GM19395 (cell line): Measurements from ENCODE around the gene EPHB6.
A peak's percentile ranks its signal among the peaks of the same experiment; 100 is the strongest.

Source experiments
- ATAC-seq: cut with Tn5 transposase; IDR thresholded peaks from one replicate; pipeline ENCODE4 v1.9.1; 2021; ENCODE audit warnings: mild to moderate bottlenecking, moderate library complexity; ENCODE audit not compliant: unreplicated experiment

Gene EPHB6

DNA sequence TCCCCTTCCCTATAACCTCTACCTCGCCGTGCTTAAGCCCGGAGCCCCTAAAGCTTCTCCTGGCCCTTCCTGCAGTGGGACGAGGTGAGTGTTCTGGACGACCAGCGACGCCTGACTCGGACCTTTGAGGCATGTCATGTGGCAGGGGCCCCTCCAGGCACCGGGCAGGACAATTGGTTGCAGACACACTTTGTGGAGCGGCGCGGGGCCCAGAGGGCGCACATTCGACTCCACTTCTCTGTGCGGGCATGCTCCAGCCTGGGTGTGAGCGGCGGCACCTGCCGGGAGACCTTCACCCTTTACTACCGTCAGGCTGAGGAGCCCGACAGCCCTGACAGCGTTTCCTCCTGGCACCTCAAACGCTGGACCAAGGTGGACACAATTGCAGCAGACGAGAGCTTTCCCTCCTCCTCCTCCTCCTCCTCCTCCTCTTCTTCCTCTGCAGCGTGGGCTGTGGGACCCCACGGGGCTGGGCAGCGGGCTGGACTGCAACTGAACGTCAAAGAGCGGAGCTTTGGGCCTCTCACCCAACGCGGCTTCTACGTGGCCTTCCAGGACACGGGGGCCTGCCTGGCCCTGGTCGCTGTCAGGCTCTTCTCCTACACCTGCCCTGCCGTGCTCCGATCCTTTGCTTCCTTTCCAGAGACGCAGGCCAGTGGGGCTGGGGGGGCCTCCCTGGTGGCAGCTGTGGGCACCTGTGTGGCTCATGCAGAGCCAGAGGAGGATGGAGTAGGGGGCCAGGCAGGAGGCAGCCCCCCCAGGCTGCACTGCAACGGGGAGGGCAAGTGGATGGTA, 9.2 kb downstream of the EPHB6 start:
- ATAC-seq, result no peak

DNA sequence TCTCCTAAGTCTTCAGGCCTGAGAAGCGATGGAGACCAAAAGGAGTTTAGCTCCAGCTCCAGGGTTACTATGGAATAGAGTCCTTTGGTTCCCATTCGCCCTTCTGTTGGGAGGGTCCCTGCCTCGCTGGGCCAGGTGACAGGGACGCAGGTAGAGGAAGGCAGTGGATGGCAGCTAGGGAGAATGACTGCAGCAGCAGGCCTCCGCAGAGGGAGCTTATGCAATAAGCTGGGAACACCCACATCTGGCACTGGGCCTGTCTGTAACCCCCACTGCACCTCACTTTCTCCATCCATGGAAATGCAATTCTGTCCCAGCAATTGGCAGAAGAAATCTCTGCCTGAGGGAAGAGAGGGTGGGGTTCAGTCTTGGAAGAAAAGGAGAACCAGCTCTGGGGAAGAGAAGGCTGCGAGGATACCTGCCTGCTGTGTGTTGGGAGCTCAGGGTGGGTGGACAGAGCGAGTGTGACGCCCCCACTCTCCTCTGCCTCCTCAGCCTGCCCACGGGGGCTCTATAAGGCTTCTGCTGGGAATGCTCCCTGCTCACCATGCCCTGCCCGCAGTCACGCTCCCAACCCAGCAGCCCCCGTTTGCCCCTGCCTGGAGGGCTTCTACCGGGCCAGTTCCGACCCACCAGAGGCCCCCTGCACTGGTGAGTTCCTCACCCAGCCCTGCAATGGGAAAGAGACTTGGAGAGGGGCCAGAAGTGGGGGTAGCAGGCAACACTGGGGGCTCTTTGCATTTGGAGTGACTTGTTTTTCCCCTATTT, 10.3 kb downstream of the EPHB6 start:
- no peak for ATAC-seq

DNA sequence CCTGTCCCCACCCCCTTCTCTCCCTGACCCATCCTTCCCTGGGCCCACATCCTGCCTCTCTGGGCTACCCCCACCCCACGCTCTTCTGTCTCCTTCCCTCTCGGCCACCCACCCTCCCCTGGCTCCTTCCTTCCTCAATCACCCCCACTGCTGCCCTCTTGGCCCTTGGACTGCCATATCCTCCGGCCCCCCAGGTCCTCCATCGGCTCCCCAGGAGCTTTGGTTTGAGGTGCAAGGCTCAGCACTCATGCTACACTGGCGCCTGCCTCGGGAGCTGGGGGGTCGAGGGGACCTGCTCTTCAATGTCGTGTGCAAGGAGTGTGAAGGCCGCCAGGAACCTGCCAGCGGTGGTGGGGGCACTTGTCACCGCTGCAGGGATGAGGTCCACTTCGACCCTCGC, 10.9 kb downstream of the EPHB6 start:
- no peak for ATAC-seq

DNA sequence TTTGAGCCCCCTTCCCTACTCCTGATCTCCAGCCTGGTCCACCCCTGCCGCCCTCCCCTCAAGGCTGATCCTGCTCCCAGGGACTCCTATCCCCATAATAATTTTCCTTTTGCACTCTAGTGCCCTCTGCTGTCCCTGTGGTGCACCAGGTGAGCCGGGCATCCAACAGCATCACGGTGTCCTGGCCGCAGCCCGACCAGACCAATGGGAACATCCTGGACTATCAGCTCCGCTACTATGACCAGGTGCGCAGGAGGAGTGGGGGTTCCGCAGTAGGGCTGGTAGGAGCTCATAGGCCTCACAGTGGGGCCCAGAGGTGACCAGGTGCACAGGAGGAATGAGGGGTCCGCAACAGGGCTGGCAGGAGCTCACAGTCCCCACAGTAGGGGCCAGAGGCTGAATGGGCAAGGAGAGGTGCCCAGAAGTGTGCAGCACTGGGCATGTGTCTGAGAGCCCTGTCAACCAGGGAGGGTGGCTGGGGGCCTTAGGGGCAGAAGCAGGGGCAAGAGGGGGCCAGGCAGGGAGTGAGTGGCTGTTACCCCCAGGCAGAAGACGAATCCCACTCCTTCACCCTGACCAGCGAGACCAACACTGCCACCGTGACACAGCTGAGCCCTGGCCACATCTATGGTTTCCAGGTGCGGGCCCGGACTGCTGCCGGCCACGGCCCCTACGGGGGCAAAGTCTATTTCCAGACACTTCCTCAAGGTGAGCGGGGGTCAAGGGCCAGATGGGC, 11.7 kb downstream of the EPHB6 start:
- no peak for ATAC-seq

DNA sequence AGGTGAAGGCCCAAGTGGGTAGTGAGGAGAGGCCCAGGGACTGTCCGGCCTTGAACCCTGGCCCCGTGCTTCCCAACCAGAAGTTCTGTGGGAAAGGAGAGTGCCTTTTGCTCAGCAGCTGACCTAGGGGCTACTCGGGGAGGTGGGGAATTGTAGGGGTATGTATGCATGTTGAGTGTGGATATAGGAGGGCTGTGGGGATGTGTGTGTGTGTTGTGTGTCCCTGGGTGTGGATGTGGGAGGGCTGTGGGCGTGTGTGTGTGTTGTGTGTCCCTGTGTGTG, 12.2 kb downstream of the EPHB6 start:
- ATAC-seq, result no peak

DNA sequence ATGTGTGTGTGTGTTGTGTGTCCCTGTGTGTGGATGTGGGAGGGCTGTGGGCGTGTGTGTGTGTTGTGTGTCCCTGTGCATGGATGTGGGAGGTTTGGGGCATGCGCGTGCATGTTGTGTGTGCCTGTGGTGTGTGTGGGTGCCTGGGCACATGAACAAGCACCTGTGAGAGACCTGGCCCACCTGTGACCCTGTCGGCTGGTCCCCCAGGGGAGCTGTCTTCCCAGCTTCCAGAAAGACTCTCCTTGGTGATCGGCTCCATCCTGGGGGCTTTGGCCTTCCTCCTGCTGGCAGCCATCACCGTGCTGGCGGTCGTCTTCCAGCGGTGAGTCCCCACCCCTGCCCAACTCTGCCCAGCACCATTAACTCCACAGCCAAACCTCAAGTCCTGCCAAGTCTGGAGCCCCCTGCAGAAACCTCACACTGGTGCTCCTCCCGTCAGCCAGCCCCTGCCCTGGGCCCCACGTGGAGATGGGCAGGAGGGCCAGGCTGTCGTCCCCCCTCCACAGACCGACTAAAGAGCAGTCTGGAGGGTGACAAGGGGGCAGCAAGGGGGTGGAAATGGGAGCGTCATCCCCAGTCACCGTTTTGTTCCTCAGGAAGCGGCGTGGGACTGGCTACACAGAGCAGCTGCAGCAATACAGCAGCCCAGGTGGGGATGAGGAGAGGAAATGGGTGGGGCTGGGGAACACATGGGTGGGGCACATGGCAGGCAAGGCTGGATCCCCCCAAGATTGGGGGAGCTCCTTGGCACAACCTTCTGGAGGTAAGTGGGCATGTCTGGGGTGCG, 12.7 kb downstream of the EPHB6 start:
- no peak for ATAC-seq

DNA sequence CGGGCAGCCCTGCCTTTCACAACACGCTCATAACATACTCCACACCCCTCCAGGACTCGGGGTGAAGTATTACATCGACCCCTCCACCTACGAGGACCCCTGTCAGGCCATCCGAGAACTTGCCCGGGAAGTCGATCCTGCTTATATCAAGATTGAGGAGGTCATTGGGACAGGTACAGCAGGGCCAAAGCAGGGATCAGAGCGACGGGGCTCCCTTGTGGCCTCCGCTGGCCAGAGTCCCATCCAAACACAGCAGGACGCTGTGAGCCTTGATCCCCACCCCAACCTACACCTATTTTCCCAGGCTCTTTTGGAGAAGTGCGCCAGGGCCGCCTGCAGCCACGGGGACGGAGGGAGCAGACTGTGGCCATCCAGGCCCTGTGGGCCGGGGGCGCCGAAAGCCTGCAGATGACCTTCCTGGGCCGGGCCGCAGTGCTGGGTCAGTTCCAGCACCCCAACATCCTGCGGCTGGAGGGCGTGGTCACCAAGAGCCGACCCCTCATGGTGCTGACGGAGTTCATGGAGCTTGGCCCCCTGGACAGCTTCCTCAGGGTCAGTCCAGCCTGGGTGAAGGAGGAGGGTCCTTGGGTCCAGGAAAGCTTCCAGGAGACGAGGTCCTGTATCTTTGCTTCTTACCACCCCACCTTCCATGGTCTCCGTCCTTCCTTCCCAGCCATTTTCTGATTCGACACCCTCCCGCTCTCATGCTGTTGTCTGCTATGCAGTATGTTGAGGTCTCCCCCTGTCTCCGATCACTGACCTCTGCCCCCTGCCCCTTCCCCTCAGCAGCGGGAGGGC, 13.5 kb downstream of the EPHB6 start:
- ATAC-seq, result no peak

DNA sequence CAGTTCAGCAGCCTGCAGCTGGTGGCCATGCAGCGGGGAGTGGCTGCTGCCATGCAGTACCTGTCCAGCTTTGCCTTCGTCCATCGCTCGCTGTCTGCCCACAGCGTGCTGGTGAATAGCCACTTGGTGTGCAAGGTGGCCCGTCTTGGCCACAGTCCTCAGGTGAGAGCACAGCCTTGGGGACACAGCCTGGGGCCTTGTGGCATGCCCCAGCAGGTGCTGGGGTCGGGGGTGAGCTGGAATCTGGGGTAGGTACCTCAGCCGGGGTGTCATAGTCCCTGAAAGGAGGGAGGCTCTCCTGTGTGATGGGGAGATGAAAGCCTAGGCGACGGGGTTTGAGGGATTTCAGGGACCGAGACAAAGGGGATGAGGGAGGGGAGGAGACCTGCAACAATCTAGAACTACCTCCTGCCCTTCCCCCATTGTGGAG, 14.1 kb downstream of the EPHB6 start:
- no peak for ATAC-seq

DNA sequence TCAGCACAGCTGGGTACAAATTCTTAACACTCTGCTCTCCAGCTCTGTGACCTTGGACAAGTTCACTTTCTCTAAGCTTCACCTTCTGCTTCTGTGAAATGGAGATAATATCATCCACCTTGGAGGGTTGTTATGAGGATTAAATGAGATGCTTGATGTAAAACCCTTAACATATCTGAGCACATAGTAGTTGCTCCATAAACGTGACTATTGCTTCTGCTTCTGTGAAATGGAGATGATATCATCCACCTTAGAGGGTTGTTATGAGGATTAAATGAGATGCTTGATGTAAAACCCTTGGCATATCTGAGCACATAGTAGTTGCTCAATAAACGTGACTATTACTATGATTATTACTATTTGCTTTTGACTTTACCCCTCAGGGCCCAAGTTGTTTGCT, 14.6 kb downstream of the EPHB6 start:
- no peak for ATAC-seq

DNA sequence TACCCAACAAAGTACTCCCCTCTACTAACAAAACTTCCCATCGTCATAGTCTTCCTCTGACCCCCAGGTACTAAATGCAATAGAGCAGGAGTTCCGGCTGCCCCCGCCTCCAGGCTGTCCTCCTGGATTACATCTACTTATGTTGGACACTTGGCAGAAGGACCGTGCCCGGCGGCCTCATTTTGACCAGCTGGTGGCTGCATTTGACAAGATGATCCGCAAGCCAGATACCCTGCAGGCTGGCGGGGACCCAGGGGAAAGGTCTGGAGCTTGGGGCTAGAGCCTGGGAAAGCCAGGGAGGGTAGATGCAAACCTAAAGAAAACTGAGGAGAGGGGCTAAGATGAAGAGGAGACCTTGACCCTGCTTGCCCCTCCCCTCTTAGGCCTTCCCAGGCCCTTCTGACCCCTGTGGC, 15.3 kb downstream of the EPHB6 start:
- no peak for ATAC-seq

DNA sequence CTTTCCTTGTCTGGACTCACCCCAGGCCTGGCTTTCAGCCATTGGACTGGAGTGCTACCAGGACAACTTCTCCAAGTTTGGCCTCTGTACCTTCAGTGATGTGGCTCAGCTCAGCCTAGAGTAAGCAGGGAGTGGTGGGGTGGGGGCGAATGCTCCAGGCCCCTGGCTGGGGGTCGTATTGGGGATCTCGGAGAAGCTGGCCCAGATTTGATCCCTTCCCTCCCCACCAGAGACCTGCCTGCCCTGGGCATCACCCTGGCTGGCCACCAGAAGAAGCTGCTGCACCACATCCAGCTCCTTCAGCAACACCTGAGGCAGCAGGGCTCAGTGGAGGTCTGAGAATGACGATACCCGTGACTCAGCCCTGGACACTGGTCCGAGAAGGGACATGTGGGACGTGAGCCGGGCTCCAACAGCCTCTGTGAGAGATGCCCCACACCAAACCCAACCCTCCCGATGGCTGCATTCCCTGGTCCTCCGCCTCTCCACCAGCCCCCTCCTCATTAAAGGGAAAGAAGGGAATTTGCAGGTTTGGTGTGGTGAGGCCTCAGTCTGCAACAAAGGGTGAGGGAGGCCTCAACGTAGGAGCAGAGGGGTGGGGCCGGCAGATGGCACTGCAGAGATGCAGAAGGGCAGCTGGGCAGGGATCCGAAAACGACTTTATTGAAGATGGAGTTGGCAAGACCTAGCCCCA, 15.8 kb downstream of the EPHB6 start:
- no peak for ATAC-seq

DNA sequence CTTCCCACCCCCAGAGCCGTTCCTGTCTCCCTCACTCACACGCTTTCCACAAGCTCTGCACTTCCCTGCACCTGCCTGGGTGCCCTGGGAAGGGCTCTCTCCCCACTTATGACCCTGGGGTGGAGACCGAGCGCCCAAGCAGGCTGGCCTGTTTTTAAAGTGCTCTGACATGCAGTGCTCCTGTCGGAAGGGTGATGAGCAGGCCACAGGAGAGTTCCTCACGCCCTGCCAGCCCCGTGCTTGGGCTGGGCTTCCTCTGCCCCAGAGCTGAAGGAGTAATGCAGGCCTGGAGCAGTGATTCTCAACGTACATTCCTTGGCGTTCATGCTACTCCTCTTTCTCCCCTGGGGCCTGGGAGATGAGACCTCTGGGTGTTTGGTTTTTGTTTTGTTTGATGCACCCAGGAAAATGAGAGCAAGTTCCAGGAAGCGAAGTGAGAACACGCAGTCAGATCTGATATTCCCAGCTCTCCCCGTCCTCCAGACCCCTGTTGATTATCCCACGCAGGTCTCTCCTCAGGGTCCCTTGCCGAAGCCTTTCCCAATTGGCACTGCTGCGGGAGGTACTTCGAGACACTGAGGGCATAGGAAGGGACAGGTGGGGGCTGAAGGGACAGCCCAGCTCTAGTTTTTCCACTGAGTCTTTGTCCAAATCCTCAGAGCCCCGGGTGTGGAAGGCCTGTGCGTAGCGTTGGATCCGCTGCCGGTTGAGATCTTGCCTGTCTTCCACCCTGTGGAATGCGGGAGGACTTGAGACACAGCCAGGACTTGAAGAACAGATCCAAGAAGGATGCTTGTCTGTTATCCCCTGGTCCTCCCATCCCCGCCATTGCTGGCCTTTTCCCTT, 16.6 kb downstream of the EPHB6 start:
- no peak for ATAC-seq

DNA sequence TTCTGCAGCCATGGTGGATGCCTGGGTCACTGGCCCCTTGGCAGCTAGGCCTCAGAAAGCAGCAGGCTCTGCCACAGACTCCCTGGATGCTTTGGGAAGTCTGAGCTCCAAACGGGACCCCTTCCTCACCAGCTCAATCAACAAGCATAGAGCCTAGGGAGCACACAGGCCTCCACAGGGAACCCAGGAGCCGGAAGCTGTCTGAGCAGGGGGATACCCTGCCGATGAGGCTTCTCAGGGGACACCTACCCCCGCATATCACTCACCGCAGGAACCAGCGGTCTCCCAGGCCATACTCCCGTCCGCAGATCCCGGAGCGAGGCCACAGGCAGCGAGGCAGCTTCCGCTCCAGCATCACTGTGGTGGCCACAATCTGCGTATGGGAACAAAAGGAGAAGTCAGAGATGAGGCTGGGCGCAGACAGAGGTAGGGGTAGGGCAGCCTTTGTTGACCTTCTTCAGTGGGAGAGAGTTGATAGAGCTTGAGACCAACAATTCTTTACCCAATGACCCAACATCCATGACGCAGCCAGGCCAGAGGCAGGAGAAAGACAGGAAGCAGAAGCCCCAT, 17.3 kb downstream of the EPHB6 start:
- no peak for ATAC-seq

DNA sequence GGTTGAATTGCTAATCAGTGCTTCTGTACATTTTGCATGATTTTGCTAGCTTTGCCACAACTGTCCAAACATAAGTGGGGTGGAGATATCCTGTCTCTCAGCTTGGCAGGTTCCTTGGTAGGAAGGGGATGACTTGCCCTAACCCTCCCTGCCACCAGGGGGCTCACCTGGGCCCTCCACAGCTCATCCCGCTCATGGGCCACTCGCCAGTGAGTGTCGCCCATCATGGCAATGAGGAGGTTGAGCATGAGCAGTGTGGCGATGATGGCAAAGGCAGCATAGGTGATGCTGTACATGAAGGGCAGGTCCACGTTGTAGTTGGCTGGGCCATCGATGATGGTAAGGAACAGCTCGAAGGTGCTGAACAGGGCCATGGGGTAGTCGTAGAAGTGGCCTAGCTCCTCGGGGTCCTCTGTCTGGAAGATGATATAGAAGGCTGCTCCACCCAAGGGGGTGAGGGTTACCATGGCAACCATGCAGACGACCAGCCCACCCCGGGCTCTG, 18.5 kb downstream of the EPHB6 start:
- peak; percentile 73 for ATAC-seq

DNA sequence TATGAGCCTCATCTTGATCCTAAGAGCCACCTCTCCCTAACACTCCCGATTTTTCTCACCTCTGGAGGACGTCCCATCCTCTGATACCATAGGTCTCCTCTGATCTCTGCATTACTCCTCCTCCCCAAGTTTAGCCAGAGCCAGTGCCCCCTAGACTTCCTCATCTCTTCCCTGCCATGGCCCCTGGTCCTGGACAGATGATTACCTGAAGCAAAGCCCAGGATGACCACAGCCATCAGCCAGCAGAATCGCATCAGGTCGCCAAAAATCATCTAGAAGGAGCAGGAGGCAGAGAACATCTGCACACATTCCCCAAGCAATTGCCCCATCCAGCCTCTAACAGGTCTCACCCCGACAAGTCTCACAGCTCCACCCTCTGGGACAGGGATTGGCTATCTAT, 19.0 kb downstream of the EPHB6 start:
- no peak for ATAC-seq

DNA sequence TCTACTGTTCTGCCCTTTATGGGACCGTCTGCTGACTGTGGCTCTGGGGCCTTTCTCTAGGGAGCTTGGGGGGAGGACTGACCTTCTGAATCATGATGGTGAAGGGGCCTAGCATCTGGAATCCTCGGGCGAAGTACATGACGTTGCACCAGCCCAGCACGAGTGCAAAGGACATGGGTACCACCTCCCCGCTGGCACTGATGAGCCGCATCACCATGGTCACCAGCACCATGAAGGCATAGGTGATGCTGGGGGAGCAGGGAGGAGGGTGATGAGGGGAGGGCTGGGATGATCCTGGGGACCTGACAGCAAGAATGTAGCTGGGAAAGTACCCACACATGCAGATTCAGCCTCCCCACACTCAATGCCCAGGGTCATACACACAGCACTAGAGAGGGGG, 19.5 kb downstream of the EPHB6 start:
- ATAC-seq, result no peak

DNA sequence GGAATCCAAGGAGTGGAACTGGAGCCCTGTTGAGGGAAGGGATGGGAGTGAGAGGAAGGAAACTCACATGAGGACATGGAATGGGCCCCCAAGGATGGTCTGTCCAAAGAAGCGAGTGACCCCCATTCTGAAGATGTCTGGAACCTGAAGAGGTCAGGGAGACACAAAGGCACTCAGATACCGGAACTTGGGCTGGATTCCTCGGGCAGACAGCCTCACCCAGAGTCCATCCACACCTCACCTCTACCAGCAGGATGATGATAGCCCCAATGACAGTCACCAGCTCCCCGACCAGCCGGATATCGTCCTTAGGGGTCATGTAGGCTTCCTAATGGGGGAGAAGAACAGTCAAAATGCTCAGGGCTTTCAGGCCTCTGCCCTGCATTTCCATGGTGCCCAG, 20.0 kb downstream of the EPHB6 start:
- no peak for ATAC-seq

DNA sequence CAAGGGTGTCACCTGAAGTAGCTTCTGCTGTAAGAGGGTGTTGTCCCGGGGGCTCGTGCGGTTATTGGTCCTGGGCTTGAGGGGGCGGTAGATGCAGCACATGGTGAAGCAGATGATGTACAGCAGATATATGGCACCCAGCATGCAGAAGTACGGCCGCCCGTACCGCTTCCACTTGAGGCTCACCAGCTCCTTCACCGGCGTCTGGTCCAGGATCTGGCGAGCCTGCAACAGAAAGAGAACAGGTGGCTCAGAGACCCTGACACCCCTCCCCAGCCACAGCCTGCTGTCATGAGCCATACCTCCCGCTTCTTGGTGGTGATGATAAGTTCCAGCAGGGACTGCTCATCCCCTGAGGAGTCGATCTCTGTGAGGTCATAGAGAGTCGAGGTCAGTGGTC, 20.6 kb downstream of the EPHB6 start:
- no peak for ATAC-seq
